Activated CD8-positive, alpha-beta memory T cell treated with anti-CD3 and anti-CD28 coated beads, Interleukin-2, amount 50 U/mL, for 4 hours (primary cell): ENCODE data around the gene AGAP1.

Source experiments
- DNase-seq: peaks from one replicate; pipeline ENCODE4 v3.0.0-alpha.2; 2020

AGAP1 gene

DNA sequence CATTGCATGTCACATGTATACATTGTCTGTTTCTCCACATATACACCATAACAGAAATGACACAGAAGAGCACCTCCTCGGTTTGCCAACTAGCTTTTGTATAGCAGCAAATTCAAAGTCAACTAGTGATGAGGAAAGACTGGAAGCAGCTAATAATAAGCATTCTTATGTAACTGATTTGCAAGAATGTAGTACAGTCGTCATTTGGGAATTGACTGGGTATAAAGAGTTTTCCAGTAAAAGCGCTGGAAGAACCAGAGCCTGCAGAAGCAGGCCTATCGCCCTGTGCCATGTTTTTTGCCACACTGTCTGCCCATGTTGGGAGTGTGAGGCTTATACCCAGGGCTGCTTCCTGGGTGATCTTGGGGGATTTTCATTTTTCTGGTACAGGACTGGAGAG lies 363.8 kb downstream of the AGAP1 start:
- no peak for DNase-seq

DNA sequence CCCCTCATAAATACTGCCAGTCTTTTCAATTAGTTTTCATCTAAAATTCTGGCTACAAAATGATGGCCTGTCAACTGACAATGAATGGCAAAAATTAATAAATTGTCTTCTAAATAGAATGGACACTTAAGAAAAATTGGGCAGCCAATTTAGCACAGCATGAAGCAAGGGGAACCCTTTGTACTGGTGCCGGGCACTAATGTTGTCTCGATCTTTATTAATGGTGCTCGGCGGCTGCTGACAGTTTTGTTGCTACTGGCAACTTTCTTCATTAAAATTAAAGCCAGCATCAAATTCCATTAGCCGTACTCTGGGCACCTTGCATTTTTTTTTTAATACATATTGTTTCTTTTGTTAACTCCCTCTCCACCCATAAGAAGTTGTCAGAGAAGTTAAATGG lies 365.0 kb downstream of the AGAP1 start:
- no peak for DNase-seq

DNA sequence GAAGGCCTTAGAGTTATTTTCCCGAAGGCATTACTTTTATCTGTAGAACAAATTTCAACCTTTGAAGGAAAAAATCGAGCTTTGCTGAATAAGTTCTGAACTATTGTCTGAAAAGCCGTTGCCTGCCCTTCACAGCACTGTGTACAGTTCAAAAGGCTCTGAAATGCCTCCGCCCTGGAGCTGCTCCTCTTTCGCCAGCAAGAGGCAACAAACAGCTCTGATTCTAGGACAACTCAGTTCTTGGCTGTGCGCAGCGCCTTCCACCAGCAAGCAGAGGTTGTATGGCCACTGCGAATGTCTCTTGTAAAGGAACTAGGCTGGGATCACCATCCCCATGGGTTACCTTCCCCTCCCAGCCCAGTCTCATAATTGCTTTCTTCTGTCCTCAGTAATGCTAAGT lies 365.8 kb downstream of the AGAP1 start:
- DNase-seq: no peak

DNA sequence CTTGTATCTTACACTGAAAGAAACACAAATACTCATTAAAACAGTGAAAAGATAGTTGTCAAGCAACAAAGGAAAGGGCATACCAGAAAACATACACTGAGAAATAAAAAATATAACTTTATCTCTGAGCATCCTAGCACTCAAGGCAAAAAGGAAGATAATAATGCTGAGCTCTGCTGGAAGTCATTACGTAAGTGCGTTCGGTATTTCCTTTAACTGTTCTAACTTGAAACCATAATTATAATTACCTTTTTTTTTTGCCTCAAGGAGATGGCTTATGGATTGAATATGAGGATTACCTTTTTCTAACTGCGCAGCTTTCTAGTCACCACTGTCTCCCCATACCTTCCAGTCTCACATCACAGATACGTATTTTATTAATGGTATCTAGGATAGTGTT lies 366.3 kb downstream of the AGAP1 start:
- no peak for DNase-seq

DNA sequence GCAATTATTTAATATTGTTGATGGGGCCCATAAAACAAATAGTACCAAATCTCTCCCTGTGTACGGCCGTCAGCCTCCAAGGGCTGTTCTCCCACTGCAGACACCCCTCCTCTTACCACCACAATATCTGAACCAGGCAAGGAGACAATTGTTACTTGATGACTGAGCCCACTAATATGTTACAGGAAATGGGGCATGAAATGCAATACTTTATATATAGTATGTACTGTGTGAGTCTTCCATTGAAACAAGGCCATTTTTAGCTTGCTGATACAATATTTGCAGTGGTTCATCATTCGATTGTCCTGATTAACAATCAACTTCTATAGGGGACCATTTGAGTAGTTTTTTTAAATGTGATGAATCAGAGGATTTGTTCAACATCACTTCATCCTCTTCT lies 367.0 kb downstream of the AGAP1 start:
- DNase-seq: no peak

DNA sequence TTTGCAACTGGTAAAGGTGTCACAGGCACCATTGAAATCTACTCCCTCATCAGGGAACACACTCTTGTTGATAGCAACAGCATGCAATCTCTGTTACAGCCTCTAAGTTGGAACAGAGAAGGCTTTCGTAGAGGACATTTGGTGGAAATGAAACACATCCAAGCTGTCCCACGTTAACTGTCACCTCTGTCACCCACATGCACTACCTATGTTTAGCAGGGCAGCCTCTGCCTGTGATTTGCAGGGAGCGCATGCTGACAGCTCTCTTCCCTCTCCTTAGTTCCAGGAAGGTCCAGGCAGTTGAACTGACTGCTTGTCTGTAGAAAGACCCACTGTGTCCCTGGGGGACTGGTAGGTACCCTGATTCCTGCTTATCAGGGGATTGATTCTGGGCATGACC lies 367.5 kb downstream of the AGAP1 start:
- no peak for DNase-seq

DNA sequence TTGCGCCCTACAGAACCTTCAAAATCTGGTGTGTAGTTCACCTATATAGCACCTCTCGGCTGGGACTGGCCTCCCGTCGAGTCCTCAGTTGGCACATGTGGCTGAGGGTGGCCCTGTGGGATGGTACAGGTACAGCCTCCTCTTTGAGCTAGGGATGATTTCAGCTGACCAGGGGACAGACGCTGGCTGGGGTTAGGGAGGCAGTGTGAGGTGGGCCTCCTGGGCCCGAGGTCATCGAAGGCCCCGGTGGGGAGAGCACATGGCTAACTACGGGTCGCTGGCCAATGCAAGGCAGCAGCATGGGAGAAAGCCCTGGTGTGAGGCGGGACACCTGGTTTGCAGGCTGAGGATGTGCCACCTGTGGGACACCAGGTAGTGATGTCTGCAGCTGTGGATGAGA lies 369.6 kb downstream of the AGAP1 start:
- no peak for DNase-seq

DNA sequence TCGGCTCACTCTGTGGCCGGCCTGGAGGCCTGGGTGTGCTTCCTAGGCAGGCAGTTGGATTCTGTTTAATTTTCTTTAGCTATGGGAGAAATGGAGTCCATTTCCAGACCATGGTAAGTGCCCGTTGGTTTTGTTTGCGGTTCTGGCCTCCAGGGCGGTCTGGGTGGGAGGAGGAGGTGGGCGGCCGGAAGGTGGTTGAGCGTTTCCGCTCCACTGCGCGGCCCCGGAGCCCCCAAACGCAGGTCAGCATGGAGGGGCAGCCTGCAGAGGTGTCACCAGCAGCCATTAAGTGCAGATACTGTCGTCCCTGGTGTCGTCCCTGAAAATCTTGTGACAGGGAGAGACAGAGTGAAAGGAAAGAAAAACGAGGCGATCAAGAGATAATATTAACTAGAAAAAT lies 370.5 kb downstream of the AGAP1 start:
- no peak for DNase-seq

DNA sequence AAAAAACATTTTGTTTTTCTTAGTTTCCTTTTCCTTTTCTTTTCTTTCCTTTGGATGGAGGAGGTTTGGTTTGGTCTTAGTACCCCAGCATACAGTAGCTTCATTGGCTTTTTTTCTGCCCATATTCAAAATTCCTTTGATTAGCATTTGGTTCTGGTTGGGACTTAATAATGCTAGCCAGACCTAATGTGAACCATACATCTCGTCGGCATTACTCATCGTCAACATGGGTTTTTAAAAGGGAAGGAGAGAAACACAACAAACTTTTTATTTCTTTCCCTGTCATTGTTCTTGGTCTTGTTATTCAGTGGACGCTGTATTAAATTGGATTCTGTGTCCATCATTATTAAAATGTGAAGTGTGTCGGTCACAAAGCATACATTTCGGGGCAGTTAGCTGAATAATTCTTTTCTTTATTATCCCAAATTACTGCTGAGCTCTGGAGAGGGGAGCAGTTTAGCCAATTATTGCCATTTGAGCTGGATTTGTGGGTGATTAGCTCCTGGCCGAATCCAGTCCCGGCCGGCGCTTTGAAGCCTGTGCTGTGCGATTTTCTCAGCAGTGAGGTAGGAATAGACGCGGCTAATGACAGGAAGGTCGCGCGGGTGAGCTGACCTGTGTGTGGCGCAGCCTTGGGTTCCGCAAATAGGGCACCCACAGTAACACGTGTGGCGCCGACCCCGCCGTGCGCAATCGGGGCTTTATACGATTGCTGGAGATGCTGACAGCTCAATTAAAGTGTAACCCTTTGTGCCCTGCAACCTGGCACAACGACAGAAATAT lies 371.1 kb downstream of the AGAP1 start:
- DNase-seq: no peak

DNA sequence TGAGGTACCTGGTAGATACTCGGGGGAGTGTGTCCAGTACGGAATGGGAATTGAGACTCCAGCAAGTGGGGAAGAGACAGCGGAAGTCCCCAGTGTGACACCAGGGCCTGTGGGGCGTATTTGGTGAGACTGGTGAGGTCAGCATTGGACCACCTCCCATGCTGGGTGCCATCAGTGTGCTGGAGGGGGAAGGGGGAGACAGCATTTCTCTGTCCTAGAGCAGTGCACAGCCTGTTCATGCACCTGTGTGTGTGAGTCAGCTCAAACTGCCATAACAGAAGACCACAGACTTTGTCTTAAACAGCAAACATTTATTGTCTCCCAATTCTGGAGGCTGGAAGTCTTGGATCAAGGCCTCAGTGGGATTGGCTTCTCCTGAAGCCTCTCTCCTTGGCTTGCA lies 372.5 kb downstream of the AGAP1 start:
- no peak for DNase-seq

DNA sequence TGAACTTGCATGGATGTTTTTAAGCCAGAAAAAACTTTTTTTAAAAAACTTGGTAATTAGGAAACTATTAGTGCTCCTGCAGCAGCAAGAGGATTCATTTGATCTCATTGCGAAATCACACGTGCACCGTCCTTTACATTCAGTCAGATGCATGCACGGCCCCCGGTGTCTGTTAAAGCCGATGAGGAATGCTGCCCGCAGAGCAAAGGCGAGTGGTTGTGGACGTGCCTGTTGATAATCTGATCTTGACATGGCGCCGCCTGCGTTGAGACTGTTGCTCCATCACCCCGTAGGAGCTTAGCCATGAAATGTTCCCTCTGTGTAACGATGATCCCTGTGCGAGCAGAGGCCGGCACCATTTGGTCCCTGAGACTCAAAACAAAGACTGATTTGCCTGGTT lies 374.4 kb downstream of the AGAP1 start:
- no peak for DNase-seq

DNA sequence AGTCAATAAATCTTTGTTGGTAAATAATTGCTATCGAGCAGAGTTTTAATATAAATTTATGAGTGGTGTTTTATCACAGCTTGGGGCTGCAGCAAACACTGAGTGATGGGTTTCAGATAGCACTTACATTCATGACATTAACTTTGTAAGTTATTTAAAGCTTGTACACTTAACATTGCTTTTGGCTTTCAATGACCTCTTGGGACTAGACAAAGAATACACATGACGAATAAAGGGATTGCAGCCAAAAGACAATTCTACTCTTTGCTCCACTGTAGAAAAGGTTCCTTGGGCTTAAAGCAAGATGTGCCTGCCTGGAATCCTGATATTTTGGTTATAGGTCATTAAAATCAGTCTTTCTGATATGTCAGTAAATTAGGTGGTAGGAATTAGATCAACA lies 374.8 kb downstream of the AGAP1 start:
- DNase-seq: no peak

DNA sequence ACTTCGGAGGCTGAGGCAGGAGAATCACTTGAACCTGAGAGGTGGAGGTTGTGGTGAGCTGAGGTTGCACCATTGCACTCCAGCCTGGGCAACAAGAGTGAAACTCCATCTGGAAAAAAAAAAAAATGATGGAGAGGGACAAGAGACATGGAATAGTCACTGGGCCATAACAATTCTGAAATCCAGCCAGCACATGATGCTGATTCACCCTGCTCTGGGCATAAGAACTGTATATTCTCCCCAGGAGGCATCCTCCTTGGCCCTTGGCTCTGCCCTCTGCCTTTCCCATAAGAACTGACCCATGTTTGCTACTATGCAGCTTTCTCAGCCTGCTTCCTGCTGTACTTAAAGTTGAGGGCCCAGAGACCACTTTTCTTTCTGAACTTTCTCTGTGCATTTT lies 376.7 kb downstream of the AGAP1 start:
- DNase-seq: no peak

DNA sequence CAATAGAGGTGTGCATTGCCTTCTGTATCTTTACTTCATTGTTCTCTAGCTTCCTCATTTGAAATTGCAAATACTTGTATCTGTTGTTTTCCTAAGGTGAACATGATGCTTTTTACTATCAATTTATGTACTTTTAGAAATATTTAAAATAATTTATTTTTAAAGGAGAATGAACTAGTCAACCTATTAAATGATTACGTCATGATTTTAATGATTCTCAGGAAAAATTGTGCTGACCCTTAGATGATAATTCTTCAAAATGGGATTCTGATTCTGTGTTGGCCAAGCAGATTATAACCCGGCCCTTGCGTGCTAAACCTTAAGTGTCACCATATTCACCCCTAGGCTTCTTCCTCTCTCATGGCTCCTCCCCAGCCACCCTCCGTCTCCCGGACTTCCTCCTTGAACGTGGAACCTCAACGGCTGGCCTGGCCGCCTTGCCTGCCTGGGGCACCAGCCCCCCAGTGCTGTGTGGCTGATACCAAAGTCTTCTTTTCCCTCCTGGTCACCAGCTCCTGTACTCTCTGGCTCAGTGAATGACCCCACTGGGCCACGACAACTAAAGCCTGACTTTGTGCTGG lies 382.3 kb downstream of the AGAP1 start:
- DNase-seq: no peak

DNA sequence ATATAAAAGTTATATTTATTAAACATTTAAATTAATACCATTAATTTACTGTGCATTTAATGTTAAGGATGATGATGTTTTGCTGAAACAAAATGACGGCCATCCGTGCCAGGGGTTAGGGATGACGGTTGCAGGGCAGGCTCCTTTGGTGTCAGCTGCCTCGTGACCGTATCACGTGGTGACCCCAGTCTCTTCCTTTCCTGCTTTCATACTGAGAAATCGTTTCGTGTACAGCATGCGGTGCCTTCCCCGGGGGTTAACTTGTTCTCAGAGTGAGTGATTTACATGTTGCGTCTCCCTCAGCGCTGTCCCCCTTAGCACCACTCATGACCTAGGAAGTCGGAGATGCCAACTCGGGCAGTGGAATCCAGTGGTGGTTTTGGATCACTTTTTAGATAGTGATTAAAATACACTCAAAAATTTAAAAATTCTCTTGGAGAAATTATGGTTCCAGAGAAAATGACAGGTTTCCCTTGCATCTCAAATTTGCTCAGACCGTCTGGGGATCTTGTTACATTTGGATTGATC lies 383.5 kb downstream of the AGAP1 start:
- DNase-seq: no peak

DNA sequence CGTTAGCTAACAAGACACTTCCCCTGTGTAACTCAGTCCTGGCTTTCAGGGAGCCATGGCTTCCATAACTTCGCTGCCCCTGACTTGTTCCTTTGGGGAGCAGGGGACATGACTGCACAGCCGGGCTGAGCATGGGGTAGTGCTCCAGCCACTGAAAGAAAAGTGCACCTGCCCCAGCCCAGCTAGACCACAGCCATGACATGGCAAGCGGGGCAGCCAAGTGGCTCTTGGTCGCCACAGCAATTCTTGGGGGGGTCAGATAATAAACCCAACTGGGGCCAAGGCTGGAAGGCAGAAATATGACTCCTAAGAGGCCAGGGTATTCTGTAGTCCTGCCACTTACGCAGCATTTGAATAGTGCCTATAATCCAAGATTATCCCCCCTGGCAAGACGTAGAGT lies 385.3 kb downstream of the AGAP1 start:
- DNase-seq: no peak

DNA sequence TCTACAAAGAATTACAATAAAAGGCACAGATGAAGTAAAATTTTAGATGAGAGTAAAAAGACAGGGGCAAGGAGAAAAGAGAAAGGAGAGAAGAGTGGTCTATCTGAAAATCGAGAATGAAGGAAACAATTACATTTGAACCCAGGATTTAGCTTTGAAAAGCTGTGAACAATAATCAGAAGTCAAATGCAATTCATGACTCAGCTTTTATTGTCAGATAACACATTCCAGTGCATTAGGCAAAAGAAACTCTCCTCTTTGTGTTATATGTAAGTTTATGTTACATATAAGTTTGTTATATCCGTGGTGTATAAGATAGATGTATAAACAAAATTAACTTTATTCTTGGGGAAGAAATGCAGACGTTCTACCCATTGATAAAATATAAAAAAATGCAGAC lies 389.8 kb downstream of the AGAP1 start:
- no peak for DNase-seq

DNA sequence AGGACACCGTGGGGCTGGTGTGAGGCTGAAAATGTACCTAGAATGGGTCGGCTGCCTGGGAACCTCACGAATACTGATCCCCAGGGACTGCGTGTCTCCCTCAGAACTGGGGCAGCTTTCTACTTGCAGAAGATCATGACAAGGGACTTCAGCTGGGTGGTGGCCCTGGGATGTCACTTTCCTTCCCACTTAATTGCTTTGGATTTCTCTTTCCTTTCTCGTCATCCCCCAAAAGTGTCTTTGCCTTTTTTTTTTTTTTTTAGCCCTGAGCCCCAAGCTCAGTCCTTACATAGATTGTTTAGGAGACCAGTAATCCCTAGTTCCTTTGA lies 395.4 kb downstream of the AGAP1 start:
- DNase-seq: no peak

DNA sequence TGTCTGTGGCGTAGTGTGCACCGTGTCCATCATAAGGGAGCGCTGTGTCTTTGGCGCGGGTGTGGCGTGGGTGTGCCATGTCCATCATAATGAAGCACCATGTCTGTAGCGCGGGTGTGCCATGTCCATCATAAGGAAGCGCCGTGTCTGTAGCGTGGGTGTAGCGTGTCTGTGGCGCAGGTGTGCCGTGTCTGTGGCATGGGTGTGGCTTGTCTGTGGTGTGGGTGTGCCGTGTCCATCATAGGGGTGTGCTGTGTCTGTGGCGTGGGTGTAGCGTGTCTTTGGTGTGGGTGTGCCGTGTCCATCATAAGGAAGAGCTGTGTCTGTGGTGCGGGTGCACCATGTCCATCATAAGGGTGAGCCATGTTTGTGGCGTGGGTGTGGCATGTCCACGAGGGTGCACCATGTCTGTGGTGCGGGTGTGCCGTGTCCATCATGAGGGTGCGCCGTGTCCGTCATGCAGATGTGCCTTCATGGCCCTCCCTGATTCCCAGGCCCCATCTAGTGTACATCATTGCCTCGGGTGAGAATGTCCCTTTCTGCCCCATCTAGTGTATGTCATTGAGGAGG lies 399.4 kb downstream of the AGAP1 start:
- DNase-seq: no peak

DNA sequence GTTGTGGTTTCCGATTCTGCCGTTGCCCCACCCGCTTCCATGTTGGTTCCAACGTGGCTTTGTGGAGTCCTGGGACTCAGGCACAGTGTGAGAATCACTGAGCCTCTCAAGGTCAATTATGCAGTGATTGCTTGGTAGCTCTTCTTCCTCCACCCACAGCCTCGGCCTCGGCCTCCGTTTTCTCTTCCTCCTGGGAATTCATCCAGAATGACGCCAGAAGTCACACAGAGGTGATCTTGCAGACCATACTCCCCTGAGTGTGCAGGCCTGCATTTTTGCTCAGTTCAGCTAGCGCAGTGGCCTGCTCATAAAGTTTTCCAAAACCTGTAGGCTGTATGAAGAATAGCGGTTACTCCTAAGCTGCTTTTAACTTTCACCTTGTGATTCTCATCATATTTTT lies 401.0 kb downstream of the AGAP1 start:
- DNase-seq: no peak

DNA sequence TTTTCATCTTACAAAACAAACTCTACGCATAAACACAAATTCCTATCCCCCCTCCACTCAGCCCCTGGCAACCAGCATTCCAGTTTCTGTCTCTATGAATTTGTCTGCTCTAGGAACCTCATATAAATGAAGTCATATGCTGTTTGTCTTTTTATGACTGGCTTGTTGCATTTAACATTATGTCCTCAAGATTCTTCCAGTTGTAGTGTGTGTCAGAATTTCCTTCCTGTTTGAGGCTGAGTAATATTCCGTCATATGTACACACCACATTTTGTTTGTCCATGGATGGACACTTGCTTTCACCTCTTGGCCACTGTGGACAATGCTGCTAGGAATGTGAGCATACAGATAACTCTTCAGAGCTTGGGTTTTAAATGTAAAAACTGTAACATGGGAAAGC lies 402.2 kb downstream of the AGAP1 start:
- DNase-seq: no peak

DNA sequence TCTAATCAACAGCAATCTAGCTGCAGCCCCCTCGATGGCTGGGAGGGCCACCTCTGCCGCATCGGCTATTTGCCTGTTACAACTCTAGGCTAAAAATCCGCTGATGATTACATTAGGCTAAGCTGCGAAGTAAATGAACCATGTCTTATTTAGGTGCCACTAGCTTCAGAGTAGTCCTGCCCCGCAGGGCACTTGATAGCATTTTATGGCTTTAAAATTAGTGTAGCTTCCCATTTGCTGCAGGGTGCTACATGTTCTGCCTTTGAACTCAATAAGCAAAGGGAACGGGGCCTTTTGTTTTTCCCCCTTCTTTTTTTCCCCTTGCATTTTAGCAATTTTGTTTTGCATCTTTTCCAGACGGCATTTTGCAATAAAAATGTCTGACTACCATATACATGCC lies 404.1 kb downstream of the AGAP1 start:
- no peak for DNase-seq

DNA sequence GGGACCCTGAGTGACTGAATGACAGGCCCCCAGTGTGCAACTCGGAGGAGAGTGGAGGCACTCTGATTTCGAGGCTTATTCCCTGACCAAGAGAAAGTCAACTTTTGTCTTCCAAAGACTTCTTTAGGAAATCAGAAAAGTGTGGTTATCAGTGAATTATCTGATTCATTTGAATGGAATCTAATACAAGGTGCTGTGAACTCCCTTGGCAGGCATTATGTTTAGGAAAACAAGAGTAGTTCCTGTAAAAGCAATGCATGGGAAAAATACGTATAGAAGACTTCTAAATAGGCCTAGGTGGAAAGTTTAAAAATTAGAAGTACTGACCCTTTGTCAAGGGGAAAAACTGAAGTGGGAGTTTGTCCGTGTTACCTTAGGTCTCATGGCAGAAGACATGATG lies 404.9 kb downstream of the AGAP1 start:
- no peak for DNase-seq

DNA sequence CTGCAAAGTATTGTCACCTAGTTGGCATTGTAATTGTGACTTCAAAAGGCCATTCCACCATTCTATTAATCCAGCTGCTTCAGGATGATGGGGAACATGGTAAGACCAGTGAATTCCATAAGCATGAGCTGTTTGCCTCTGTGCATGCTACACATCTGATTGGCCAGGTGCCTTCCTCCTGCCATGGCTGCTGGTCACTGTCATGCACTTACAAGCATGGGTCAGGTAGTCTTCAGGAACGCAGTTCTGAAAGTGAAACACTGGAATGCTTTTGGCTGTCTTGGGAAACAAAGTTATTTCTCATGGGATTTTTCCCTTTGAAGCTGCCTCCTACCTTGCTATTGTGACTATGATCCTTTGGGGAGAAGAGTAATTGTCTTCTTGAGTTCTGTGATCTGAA lies 406.8 kb downstream of the AGAP1 start:
- no peak for DNase-seq

DNA sequence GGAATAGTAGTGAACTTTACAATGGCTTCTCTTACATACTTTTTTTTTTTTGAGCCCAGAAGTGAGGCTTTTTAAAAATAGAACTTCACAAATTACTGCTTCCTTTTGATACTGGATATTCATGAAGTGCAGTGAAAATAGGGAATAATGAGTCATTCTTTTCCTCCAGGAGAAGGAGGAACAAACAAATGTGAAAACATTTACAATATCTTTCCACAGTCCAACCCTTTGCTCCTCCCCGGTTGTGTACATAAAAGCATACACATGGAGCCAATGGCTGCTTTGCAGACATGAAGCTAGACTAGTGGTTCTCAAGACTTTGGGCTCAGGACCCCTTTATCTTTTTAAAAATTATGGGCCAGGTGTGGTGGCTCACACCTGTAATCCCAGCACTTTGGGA lies 407.4 kb downstream of the AGAP1 start:
- DNase-seq: no peak
